GM18867 (cell line): Measurements from ENCODE around the gene WWOX.

ENCODE experiments used
- ATAC-seq: cut with Tn5 transposase; IDR thresholded peaks from one replicate; pipeline ENCODE4 v1.9.1; 2021; ENCODE audit warnings: mild to moderate bottlenecking, moderate library complexity; ENCODE audit not compliant: unreplicated experiment

The WWOX gene

GRCh38 chr16:78553268-78554039 lies 454.0 kb downstream of the WWOX start:
- ATAC-seq, result no peak

- ATAC-seq, result no peak
These were observed 457.0 kb downstream of the WWOX start for GRCh38 chr16:78556421-78556820.

GRCh38 chr16:78560997-78561396 lies 461.5 kb downstream of the WWOX start:
- ATAC-seq, result no peak

GRCh38 chr16:78562111-78562510 lies 462.7 kb downstream of the WWOX start:
- no peak for ATAC-seq

GRCh38 chr16:78562650-78563049 lies 463.2 kb downstream of the WWOX start:
- ATAC-seq, result no peak

GRCh38 chr16:78563905-78564304 lies 464.5 kb downstream of the WWOX start:
- no peak for ATAC-seq

- no peak for ATAC-seq
These were observed 467.1 kb downstream of the WWOX start for GRCh38 chr16:78566397-78567073.

- peak; percentile 44 for ATAC-seq
These were observed 471.1 kb downstream of the WWOX start for GRCh38 chr16:78570399-78571141.

GRCh38 chr16:78571434-78571833 lies 472.0 kb downstream of the WWOX start:
- ATAC-seq, result no peak

GRCh38 chr16:78571898-78572358 lies 472.5 kb downstream of the WWOX start:
- ATAC-seq, result no peak

GRCh38 chr16:78574571-78574970 lies 475.1 kb downstream of the WWOX start:
- ATAC-seq, result peak; percentile 79

- ATAC-seq, result no peak
These were observed 477.5 kb downstream of the WWOX start for GRCh38 chr16:78576941-78577340.

- ATAC-seq, result no peak
These were observed 478.2 kb downstream of the WWOX start for GRCh38 chr16:78577630-78578029.

- no peak for ATAC-seq
These were observed 479.6 kb downstream of the WWOX start for GRCh38 chr16:78579020-78579419.

GRCh38 chr16:78583441-78583840 lies 484.0 kb downstream of the WWOX start:
- ATAC-seq, result no peak

GRCh38 chr16:78584213-78584860 lies 484.9 kb downstream of the WWOX start:
- no peak for ATAC-seq

- ATAC-seq, result no peak
These were observed 485.5 kb downstream of the WWOX start for GRCh38 chr16:78584991-78585390.

GRCh38 chr16:78589331-78589730 lies 489.9 kb downstream of the WWOX start:
- ATAC-seq, result no peak

GRCh38 chr16:78591682-78592103 lies 492.2 kb downstream of the WWOX start:
- ATAC-seq, result no peak

GRCh38 chr16:78592111-78592510 lies 492.7 kb downstream of the WWOX start:
- ATAC-seq, result no peak

GRCh38 chr16:78593352-78593751 lies 493.9 kb downstream of the WWOX start:
- ATAC-seq, result no peak
